Measurements from ENCODE around the gene MACROH2A1. TPM values are rescaled to one million over a fixed set of nuclear protein-coding genes. Genes with fewer than 3 reads are reported as not detected.

Gene MACROH2A1
- total RNA-seq, 4 donors from 2014 or later = 104 to 167 (median 136) TPM

GRCh38 chr5:135326296-135327254 is 72.5 kb downstream of the MACROH2A1 start:
- H3K4me3 ChIP-seq = no peak overlapping the region
- peaks cover 0 to 13% of the 10 kb centered on the region in 2 donors for H3K4me1 ChIP-seq
- intact Hi-C loops (cut with DNase I; ENCODE audit: low total_unique reads) (no loop called here), in situ Hi-C loops (cut with MboI; ENCODE audit: low sequenced_read_pairs in 4 of 4) (no loop called here)
- H3K36me3 ChIP-seq = peaks cover 0 to 3% of the 10 kb centered on the region in 2 donors
- no peak overlapping the region for H3K27ac ChIP-seq
- no peaks in the 10 kb centered on the region for H3K9me3 ChIP-seq
- no peak for TF ChIP-seq POLR2A (IDR thresholded peaks at IDR 0.05)
- no peak for TF ChIP-seq CTCF (IDR thresholded peaks at IDR 0.05 in 4 of 5, conservative IDR thresholded peaks at IDR 0.05 in 1 of 5)
- DNase-seq (no peak), ATAC-seq (no peak)
- no peaks in the 10 kb centered on the region for H3K27me3 ChIP-seq

- ATAC-seq (no peak), DNase-seq (no peak)
- TF ChIP-seq CTCF (IDR thresholded peaks at IDR 0.05 in 4 of 5, conservative IDR thresholded peaks at IDR 0.05 in 1 of 5) (no peak), POLR2A (IDR thresholded peaks at IDR 0.05) (no peak)
- Histone ChIP-seq H3K9me3 (no peaks in the 10 kb centered on the region), H3K36me3 (no peaks in the 10 kb centered on the region), H3K4me3 (no peak overlapping the region), H3K27me3 (no peaks in the 10 kb centered on the region), H3K4me1 (peaks cover 0 to 7% of the 10 kb centered on the region in 2 donors), H3K27ac (no peak overlapping the region)
- intact Hi-C loops (cut with DNase I; ENCODE audit: low total_unique reads) (no loop called here), in situ Hi-C loops (cut with MboI; ENCODE audit: low sequenced_read_pairs in 4 of 4) (no loop called here)
These were observed 74.0 kb downstream of the MACROH2A1 start for GRCh38 chr5:135324897-135325650.

GRCh38 chr5:135324160-135324559 is 74.9 kb downstream of the MACROH2A1 start:
- in situ Hi-C loops (cut with MboI; ENCODE audit: low sequenced_read_pairs in 4 of 4) = no loop called here
- DNase-seq (no peak), ATAC-seq (no peak)
- TF ChIP-seq CTCF (IDR thresholded peaks at IDR 0.05 in 4 of 5, conservative IDR thresholded peaks at IDR 0.05 in 1 of 5) (no peak), POLR2A (IDR thresholded peaks at IDR 0.05) (no peak)
- H3K4me1 ChIP-seq = peaks cover 0 to 7% of the 10 kb centered on the region in 2 donors
- intact Hi-C loops (cut with DNase I; ENCODE audit: low total_unique reads) = no loop called here
- H3K27ac ChIP-seq = no peak overlapping the region
- no peaks in the 10 kb centered on the region for H3K36me3 ChIP-seq
- no peak overlapping the region for H3K4me3 ChIP-seq
- no peaks in the 10 kb centered on the region for H3K9me3 ChIP-seq
- no peaks in the 10 kb centered on the region for H3K27me3 ChIP-seq

- TF ChIP-seq POLR2A (IDR thresholded peaks at IDR 0.05) = no peak
- TF ChIP-seq CTCF (IDR thresholded peaks at IDR 0.05 in 4 of 5, conservative IDR thresholded peaks at IDR 0.05 in 1 of 5) = no peak
- in situ Hi-C loops (cut with MboI; ENCODE audit: low sequenced_read_pairs in 4 of 4) = no loop called here
- H3K36me3 ChIP-seq = no peaks in the 10 kb centered on the region
- peaks cover 0 to 5% of the 10 kb centered on the region in 2 donors for H3K4me1 ChIP-seq
- no peaks in the 10 kb centered on the region for H3K27me3 ChIP-seq
- no peak for ATAC-seq
- no peaks in the 10 kb centered on the region for H3K9me3 ChIP-seq
- intact Hi-C loops (cut with DNase I; ENCODE audit: low total_unique reads) = no loop called here
- no peak overlapping the region for H3K4me3 ChIP-seq
- DNase-seq = no peak
- H3K27ac ChIP-seq = no peak overlapping the region
These were observed 75.3 kb downstream of the MACROH2A1 start for GRCh38 chr5:135323701-135324132.
